HT1080 (cell line): ENCODE results near the gene SSTR4. TPM values are rescaled to one million over a fixed set of nuclear protein-coding genes. Genes with fewer than 3 reads are reported as not detected.
A peak's percentile ranks its signal among the peaks of the same experiment; 100 is the strongest.
"Not testable (repeated sequence)": the region's sequence is repeated elsewhere in the genome, so short reads cannot be mapped to it uniquely, and the experiment has no call there.

Experiments
- DNase-seq: peaks from one replicate; pipeline ENCODE4 v3.0.0-alpha.2; 2015; ENCODE audit warnings: low read depth
- total RNA-seq: library from RNA; depleted of rRNA; stranded (reverse); fragments of >200 nt; shearing (Covaris generic); gene quantifications from 2 replicates; pipeline ENCODE4 v1.2.3, GENCODE V29; 2014

SSTR4 gene
- total RNA-seq, 1 experiment from 2014 or later, result not detected

DNA sequence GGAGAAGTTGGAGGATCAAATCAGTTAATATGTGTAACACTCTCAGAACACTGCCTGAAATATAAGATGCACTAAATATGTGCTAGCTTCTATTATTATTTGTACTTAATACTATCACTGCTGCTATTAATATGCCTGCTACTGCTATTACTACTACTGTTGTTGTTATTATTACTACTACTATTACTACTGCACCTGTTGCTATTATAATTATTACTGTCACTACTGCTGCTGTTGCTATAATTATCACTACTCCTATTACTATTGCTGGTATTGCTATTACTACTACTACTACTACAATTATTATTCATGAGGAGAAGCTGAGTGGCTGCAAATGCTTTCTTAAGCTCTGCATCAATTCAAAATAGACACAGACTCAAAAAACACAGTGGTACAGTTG lies 16.7 kb upstream of the SSTR4 start:
- no peak for DNase-seq

DNA sequence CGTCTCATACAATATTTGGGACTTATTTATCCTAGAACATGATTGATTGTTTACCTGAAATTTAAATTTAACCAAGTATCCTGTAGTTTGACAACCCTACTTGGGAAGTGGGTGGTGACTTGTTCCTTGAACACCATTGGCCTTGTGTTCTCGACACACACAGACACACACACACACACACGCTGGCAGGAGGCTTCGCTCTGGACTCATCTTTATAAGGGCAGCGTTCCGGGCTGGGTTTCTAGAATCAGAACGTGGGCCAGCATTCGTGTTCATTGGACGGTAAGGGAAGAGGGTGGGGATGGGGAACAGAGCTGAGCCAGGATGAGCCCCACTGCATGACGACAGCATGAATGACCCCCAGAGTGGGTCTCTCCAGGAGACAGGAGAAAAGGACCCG lies 16.2 kb upstream of the SSTR4 start:
- DNase-seq, result no peak

DNA sequence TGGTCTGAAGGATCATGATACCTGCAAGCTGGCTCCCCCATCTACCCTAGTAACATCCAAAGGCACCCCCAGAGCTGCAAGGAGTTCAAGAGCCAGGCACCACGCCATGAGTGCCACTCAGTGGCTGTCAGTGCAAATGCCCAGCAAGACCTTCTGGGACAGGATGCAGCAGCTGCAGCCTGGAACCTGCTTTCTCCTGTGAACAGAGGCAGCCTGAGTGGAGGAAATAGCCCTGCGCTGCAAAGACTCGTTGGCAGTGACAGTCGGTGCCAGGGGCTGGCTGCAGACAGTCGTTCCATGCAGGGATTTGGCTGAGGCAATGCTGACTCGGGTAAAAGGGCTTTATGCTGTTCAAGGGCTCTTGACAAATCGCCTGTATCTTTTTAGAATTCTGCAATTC lies 15.7 kb upstream of the SSTR4 start:
- DNase-seq, result no peak

DNA sequence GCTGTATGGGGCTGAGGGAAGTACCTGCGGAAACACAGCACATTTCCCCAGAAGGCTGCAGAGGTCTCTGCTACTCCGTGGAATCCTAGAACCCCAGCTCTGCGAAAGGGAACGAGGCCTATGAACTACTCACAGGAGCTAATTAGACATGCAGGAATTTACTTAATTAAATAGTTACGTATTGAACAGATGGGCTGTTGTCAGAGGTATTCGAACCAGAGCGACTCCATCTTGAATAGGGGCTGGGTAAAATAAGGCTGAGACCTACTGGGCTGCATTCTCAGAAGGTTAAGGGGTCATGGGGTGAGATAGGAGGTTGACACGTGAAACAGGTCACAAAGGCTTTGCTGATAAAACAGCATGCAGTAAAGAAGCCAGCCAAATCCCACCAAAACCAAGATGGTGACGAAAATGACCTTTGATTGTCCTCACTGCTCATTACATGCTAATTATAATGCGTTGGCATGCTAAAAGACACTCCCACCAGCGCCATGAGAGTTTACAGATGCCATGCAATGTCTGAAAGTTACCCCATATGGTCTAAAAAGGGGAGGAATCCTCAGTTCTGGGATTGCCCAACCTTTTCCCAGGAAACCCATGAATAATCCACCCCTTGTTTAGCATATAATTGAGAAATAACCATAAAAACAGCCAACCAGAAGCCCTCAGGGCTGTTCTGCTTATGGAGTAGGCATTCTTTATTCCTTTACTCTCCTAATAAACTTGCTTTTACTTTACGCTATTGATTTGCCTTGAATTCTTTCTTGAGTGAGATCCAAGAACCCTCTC lies 14.7 kb upstream of the SSTR4 start:
- DNase-seq, result no peak

DNA sequence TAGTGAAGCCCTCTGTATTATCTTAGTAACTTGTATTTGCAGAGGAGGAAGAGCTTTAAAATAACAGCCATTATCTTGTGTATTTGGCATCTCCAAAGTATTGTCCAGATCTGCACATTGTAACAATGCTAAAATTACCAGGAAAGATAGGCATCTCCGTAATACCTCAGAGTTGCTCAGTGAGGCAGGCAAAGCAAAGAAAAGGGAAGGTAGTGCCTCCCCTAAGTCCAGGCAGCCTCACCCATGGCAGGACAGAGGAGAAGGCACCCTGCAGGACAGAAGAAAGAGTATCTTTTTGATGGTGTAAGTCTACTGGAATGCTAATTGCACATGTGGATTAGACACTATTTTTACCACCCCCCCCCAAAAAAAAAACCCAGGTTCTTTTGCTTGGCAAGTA lies 13.6 kb upstream of the SSTR4 start:
- no peak for DNase-seq

DNA sequence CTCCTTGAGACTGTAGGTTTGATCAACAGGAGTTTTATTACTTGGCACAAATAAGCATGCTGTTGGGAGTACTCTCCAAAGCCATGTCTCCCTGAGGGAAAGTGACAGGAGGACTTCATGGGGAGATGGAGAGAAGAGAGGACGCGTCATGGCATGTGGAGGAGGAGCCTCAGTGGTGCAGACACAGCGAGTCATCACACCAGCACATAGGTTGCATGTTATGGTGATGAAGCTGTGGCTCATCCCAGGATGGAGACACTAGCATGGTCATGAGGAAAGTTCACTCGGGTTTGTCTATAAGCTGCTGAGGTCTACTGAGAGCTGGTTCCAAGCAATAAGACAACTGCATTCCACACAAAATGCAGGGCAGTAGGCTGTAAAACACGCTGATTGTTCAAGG lies 13.2 kb upstream of the SSTR4 start:
- DNase-seq, result peak; percentile 59

DNA sequence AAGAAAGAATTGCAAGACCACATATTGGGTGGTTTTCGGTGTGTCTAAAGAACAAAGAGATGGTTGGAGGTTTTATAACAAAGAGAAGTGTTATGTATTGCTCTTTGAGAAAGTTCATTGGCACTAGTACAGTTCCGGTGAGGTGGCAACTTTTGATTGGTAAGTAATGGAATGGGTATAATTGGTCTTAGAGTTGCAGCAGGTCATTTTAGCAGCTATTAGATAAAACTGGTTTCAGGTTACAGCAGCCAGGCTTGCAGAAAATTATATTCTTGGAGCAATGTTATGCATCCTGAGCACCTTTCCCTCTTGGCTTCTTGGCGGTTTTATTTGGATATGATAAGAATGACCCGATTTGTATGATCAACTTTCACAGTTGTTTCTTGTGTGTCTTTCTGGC lies 12.3 kb upstream of the SSTR4 start:
- no peak for DNase-seq

DNA sequence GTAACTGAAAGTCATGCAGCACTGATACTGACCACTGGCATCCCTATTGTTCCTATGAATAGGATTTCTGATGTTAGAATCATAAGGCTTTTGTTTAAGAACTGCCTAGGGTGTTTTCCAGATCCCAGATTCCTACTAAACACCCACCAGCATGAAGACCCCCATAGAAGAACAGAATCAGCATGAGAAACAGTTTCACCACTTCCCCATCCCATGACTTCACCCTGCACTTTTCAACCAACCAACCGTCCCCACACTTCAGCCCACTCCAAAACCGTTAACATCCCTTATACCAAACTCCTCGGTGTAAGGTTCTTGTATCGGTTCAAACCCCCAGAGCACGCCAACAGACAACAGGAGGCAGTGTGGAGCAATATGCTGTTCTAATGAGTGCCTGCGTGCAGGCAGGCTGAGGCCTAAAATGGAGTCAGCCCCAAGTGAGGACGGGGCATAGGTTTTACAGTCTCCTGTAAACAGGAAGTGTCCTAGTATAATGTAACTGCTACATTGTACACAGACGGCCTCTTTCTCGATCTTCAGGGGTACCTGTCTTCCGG lies 11.4 kb upstream of the SSTR4 start:
- no peak for DNase-seq

DNA sequence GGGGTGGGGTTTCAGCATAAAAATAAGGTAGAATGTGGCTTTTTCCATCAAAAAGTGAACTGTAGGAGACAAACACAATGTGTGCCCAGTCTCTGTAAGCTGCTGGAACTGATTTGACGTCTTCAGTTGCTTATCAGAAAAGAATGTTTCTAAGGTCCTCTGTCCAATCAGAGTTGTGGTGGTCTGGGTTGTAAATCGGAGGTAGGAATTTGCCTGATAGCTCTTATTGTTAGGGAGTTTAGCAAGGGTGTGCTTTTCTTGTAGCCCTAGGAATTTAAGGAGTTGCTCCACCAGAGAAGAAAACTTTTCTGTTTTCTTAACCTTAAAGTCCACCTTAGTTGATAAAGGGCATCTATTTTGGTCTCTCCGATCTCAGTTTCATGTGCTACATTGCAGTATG lies 10.4 kb upstream of the SSTR4 start:
- no peak for DNase-seq

DNA sequence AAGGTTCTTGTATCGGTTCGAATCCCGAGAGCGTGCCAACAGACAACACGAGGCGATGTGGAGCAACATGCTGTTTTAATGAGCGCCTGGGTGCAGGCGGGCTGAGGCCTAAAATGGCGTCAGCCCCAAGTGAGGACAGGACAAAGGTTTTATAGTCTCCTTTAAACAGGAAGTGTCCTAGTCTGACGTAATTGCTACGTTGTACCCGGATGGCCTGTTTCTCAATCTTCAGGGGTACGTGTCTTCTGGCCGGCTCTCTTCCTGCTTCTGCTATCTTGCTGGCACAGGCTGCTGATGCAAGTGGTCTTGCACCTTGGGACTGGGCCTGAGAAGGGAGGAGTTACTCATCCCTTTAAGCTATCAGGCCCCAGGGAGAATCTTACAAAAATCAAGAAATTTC lies 9.6 kb upstream of the SSTR4 start:
- not testable (repeated sequence) for DNase-seq

DNA sequence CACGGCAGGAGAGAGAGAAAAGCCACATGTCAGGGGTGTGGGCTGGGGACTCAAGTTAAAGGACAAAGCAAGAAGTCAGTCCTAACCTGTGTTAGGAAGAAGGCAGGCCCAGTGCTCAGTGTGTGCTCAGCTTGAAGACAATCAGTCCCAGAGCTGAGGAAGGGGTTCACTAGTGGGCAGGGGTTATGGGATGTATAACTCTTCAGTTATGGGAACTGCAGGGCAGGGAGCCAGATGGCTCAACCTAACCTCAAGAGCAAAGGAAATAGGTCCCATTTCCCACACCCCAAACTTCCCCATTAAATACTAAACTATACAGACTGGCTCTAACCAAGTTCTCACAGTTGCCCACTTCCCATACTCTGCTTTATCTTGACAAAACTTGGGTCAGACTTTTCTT lies 7.4 kb upstream of the SSTR4 start:
- no peak for DNase-seq

DNA sequence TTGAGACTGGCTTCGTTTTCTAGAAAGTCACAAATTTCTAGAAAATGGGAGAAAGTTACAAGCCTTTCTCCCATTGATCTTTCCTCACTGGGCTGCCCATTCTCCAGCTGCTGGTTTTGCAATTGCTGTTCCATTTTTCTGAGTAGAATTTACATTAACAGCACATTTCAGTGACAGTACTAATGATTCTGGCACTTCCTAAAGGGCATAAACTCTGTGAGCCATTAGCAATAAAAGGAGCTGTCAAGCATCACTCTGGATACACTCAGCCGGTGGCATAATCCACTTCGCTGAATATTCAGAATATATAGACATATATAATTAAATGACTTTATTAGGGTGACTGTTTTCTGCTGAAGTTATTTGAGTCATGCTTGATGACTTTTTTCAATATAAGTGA lies 6.7 kb upstream of the SSTR4 start:
- DNase-seq, result no peak

DNA sequence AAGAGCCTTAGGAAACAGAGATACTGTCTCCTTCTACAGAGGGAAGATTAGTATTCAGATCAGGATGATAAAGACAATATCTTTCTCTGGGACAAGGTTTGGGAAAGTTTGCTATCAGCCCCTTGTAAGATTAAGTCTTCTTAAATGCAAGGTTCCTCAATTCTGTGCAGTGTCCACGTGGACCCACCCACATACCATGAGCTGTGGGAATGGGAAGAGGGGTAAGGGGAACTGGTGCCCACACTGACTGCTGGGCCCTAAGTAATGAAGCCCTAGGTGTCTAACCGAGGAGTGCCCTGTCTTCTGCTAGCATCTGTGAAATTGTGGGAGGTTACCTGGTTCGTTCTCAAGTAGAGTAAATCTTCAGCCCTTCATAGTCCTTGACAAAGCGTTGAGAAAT lies 5.8 kb upstream of the SSTR4 start:
- no peak for DNase-seq

DNA sequence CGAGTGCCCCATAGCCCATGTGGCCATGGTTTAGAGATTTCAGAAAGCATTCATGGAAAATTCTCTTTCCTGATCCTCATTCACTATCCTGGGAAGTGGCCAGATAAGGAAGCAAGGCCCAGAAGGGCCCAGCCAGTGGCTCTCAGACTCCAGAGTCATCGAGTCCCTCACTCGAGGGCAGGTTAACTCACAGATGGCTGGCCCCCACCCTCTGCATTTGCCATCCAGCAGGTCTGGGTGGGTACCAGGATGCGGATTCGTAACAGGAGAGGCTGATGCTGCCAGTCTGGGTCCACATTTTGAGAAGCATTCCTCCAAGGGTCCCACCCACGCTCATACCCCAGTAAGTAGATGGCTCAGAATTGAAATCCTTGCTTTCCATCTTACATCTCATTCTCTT lies 3.8 kb upstream of the SSTR4 start:
- DNase-seq, result no peak

DNA sequence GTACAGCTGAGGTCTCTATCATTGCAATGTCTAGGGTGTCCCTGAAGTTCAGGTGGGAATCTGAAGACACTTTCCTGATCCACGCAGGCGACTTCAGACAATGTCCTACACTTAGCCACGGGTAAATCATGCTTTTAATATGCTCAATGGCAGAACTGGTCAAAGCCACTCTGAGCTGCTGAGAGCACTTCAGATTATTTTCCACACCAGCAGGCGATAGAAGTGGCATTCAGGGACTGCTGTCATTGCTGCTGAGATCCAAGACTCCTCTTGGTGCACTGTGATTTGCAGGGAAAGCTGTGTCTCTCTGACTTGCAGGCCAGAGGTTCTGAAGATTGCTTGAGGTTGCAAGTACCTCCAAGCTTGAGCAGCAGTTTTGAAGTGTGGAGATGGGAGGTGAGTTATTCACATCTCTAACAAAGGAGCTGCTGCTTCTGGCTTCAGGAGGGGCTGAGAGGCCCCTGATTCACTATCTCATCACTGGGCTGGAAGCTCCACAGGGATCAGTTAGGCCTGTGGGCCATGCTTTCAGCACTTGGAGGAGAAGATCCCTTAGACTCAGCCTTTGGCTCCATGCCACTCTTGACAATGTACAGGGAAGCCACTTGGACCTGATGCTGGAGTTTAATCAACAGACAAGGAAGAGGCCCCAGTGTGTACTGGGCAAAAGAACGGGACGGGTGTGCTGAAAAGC lies 2.9 kb upstream of the SSTR4 start:
- no peak for DNase-seq

DNA sequence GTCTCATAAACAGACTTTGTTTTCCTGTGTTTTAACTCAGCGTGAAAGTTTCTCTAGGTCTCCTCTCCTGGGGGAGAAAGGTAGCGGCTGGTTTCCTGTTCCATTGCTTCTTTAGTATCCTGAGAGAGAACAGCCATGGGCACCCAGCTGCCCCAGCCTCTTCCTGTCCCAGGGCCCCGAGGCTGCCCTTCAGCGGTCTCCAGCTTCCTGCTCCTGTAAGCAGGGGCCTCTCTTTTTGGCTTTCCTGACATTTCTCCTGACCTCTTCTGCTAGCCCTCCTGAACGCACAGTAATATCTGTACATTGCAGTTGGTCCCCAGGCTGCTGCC lies 2.4 kb upstream of the SSTR4 start:
- no peak for DNase-seq

DNA sequence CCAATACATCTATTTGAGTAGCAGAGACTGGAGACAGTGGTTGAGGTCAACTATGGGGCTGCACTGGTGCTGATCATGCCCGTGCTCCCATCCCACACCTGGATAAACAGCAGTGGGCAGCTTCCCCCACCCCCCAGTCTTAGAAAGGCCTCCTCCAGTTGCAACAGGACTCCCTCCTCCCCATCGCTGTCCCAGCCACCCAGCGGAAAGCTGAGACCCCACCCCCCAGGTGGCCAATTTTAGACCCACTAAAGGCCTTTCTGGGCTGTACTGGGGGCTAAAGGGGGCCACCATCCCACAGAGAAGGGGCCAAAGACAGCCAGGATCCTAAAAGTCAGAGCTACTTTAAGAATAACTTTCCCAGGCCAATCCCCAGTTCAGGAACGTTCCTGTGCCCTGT lies 1.2 kb upstream of the SSTR4 start:
- no peak for DNase-seq

DNA sequence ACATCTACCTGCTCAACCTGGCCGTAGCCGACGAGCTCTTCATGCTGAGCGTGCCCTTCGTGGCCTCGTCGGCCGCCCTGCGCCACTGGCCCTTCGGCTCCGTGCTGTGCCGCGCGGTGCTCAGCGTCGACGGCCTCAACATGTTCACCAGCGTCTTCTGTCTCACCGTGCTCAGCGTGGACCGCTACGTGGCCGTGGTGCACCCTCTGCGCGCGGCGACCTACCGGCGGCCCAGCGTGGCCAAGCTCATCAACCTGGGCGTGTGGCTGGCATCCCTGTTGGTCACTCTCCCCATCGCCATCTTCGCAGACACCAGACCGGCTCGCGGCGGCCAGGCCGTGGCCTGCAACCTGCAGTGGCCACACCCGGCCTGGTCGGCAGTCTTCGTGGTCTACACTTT lies 619 bp downstream of the SSTR4 start:
- DNase-seq, result no peak

DNA sequence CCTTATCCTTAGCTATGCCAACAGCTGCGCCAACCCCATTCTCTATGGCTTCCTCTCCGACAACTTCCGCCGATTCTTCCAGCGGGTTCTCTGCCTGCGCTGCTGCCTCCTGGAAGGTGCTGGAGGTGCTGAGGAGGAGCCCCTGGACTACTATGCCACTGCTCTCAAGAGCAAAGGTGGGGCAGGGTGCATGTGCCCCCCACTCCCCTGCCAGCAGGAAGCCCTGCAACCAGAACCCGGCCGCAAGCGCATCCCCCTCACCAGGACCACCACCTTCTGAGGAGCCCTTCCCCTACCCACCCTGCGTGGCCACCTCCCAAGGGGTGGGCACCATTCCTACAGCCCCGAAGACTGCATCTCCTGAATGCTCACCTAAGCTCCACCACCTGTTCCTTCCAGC lies 1.3 kb downstream of the SSTR4 start:
- no peak for DNase-seq

DNA sequence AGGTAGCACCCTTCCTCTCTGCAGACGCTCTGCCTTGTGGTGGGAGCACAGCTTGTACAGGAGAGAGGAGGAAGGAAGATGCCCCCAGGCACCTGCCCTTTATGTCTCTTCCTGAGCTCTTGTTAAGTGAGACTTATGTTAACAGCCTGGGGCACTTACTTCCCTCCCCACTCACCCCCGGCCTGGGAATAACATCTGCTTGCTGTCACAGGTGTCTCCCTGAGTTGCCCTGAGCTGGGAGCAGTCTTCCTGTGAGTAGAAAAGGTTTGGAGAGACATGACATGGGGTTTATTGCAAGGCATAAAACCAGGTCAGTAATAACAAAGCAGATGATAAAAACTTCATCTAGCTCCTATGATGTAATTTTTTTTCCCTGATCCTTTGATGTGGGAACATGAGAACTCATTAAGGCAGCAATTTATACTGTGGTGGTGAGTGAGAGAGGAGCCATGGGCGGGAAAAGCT lies 1.9 kb downstream of the SSTR4 start:
- DNase-seq, result no peak

DNA sequence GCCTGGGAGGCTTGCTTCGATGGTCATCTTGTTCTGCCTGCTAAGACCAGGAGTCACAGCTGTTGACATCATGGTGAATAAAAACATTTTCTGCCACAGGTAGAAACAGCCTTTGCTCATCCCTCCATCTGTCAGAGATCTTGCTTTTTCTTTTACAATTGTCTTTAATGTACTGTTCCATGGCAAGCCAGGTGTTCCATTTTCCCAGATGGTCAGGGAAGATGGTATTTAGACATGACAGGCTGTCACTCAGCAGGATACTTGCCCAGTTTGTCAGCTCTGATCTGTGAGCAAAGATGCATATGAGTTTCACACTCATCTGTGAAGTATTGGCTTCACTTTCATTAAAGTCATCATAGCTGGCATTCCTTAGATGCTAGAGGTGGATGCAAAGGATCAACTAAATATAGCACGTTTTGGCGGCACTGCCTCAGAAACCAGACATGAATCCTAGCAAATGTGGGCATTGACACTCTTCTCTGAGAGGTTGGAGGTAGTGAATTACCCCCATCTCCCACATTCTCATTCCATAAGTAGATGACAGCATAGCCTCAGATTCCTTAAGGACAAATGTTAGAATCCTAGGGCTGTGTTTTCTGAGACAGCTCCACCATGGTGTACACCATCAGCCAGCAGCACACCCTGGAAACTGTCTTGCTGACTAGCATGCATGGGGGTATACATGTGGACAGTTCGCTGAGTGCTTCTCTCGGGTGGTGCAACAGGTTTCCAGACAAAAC lies 4.2 kb downstream of the SSTR4 start:
- DNase-seq, result no peak

DNA sequence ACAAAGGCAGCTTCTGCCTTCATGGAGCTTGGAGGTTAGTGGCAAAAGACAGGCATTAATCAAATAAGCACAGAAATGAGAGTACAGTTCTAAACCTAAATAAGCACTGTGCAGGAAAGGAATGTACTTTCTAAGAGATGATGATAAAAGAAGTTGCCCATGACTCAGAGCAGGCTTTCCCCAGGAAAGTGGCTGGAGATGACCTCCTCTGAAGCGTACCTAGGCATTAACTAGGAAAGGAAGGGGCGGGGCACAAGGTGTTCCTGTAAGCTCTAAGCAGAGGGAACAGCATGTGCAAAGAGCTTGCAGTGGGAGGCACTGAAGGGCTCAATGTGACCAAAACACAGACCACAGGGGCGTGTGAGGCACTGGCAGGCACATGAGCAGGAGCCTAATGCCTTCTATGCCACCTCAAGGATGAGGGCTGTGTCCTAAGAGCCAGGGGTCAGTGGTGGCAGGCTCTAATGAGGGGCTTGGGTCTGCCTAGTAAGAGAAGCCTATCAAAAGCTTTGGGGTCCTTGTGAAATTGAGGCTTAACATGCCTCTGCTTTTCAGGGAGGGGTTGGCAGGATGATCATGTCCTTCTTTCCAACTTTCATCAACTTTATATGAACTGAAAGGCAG lies 4.9 kb downstream of the SSTR4 start:
- DNase-seq, result no peak
